ENCODE data around the gene CARD18. TPM values are rescaled to one million over a fixed set of nuclear protein-coding genes. Genes with fewer than 3 reads are reported as not detected.

The CARD18 gene
- total RNA-seq, 4 donors from 2014 or later = not detected

DNA sequence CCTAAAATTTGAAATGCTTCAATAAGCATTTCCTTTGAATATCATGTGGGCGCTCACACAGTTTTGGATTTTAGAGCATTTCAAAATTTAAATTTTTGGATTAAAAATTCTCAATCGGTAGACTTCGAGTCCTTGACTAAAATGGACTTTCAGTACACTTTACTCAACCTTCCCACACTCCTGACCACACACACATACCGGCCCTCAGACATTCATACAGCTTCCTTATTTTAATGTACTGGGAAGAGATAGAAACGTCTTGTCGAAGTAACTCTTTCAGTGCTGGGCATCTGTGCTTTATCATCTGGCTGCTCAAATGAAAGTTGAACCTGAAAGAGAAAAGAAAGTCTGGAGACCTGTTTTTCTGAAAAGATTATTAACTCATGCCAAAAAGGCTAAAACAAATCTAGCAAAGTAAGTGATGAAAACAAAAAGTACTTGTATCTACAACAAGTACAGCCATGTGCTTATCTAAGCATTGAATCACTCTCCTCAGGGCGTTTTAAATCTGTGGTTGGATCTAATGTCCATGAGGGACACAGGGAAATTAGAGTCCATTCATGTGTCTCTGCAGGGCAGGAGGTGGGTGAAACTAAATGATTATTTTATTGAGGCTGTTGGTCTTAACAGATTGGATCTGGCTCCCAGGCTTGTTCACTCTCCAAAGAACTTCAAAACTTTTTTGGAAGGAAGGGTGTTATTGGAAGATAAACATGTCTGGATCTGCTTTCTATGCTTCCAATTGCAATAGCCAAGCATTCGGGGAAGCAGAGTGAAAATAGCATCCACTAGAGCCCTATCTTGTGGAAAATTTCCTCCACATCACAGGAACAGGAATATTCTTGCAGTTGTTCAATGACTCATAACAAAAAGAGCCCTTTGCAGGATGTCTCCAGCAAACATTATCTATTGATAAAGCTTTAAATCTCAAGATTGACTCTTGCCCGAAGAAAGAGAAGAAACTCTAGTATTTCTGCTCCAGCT lies 47.0 kb downstream of the CARD18 start:
- ATAC-seq = no peak
- H3K9me3 ChIP-seq = no peaks in the 10 kb centered on the region
- H3K4me3 ChIP-seq = no peak overlapping the region
- peaks cover 0 to 4% (median 0%) of the 10 kb centered on the region in 3 donors for H3K4me1 ChIP-seq
- TF ChIP-seq POLR2A (IDR thresholded peaks at IDR 0.05) (no peak), EP300 (IDR thresholded peaks at IDR 0.05) (no peak), POLR2AphosphoS5 (IDR thresholded peaks at IDR 0.05) (no peak)
- TF ChIP-seq, protein P1, sequence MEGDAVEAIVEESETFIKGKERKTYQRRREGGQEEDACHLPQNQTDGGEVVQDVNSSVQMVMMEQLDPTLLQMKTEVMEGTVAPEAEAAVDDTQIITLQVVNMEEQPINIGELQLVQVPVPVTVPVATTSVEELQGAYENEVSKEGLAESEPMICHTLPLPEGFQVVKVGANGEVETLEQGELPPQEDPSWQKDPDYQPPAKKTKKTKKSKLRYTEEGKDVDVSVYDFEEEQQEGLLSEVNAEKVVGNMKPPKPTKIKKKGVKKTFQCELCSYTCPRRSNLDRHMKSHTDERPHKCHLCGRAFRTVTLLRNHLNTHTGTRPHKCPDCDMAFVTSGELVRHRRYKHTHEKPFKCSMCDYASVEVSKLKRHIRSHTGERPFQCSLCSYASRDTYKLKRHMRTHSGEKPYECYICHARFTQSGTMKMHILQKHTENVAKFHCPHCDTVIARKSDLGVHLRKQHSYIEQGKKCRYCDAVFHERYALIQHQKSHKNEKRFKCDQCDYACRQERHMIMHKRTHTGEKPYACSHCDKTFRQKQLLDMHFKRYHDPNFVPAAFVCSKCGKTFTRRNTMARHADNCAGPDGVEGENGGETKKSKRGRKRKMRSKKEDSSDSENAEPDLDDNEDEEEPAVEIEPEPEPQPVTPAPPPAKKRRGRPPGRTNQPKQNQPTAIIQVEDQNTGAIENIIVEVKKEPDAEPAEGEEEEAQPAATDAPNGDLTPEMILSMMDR (IDR thresholded peaks at IDR 0.05) = no peak
- H3K27me3 ChIP-seq = no peaks in the 10 kb centered on the region
- 38 to 60% methylated on average over 9 of the region's 9 CpGs for WGBS, 2 donors (ENCODE audit: low coverage in 1 of 2)
- H3K27ac ChIP-seq = no peak overlapping the region
- H3K36me3 ChIP-seq = no peaks in the 10 kb centered on the region

Other genes with a start within 250 kb of the CARD18 start
- gene CASP12, start 241.3 kb downstream of the CARD18 start, total RNA-seq = 1 to 10 TPM; 1.2 to 8.9 (median 2.2) TPM
- gene CASP4, start 171.2 kb downstream of the CARD18 start, total RNA-seq = 10 to 100 TPM; 30.0 to 86.6 (median 37.8) TPM
- under 1 TPM in 1 of 4 donors, not detected in 3; 0.67 TPM for gene CASP5, start 116.6 kb downstream of the CARD18 start, total RNA-seq
- gene CASP1, start 104.6 kb downstream of the CARD18 start, total RNA-seq = 10 to 100 TPM in 1 of 4 donors, 1 to 10 TPM in 3; 3.0 to 12.8 (median 7.3) TPM
- 1 to 10 TPM; 3.0 to 4.3 (median 3.3) TPM for gene CARD16, start 94.4 kb downstream of the CARD18 start, total RNA-seq